ENCODE data around the gene MIB1.

Gene MIB1

DNA sequence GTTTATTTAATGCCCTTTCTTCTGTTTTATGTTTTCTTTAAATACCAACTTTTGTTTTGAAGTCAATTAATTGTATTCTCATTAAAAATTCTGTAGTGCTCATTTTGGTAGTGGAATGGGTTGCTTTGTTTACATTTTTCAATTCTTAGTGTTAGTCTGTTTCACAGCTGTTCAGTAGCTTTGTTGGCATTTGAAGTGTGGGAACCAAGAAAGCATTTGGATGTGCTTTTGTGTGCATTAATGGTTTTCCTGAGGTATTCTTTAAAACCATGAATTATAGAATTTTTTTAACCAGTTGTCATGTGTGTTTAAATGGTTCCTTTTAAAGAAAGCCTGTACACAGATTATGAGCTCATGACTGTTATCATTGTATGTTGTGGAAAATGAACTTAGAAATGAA, 19.7 kb downstream of the MIB1 start:
- no peak for DNase-seq (ENCODE audit: extremely low spot score)
- CTCF ChIA-PET = interaction anchor here (0.7 to 1.6 kb wide), 3 partner anchors 60 to 311 kb away, joined by 3 to 5 read pairs (median 3); partner anchors contain the start of gene ESCO1
- POLR2A ChIA-PET = interaction anchor here (0.8 to 1.9 kb wide), 4 partner anchors 20 to 160 kb away, joined by 3 to 5 read pairs (median 4); partner anchors contain the start of genes ABHD3, ESCO1 and MIB1
- TF ChIP-seq HDGF (IDR thresholded peaks at IDR 0.05; ENCODE audit: borderline replicate concordance) (no peak), NFRKB (IDR thresholded peaks at IDR 0.05) (no peak), CTBP1 (IDR thresholded peaks at IDR 0.05; ENCODE audit: borderline replicate concordance) (no peak), ELF4 (IDR thresholded peaks at IDR 0.05) (no peak), L3MBTL2 (conservative IDR thresholded peaks at IDR 0.05) (no peak), SUZ12 (IDR thresholded peaks at IDR 0.05) (no peak), ARNT (IDR thresholded peaks at IDR 0.05) (no peak), FOXK2 (IDR thresholded peaks at IDR 0.05) (no peak), LEF1 (IDR thresholded peaks at IDR 0.05; ENCODE audit: borderline replicate concordance) (no peak), FOXM1 (IDR thresholded peaks at IDR 0.05; ENCODE audit: borderline replicate concordance) (no peak), ZNF384 (IDR thresholded peaks at IDR 0.05) (no peak), TARDBP (IDR thresholded peaks at IDR 0.05) (no peak)
- TF ChIP-seq, protein P1, sequence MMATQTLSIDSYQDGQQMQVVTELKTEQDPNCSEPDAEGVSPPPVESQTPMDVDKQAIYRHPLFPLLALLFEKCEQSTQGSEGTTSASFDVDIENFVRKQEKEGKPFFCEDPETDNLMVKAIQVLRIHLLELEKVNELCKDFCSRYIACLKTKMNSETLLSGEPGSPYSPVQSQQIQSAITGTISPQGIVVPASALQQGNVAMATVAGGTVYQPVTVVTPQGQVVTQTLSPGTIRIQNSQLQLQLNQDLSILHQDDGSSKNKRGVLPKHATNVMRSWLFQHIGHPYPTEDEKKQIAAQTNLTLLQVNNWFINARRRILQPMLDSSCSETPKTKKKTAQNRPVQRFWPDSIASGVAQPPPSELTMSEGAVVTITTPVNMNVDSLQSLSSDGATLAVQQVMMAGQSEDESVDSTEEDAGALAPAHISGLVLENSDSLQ (IDR thresholded peaks at IDR 0.05) = no peak

DNA sequence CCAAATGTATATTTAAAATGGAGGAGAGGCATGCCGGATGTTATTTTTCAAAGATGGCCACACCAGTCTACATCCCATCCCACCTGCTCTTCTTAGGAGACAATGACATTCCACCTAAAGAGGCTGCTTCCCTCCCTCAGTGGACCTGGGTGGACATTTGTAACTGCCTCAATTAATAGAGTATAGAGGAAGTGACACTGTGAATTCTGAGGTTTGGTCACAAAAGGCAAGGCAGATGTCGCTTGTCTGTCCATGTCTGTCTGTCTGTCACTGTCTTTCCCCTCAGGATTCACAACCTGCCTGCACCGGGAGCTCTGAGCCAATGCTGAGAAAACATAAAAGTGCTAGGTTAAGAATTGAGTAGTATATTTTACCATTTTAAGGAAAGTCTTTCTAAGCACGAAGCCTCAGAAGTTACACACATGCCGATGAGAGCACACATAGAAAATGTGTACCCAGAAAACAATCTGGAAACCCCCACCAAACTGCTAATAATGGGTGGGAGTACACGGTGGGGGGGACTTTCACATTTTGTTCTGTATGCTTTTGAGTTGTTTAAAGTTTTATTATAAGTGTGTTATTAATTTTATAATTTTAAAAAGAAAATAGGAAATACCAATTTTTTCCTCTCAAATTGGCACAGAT, 21.0 kb downstream of the MIB1 start:
- ChIA-PET CTCF (no interaction called here), POLR2A (interaction anchor here (1.9 kb wide), 1 partner anchor 57 kb away, joined by 5 read pairs; the partner anchor contains the start of gene ABHD3)
- no peak for DNase-seq (ENCODE audit: extremely low spot score)
- no peak for TF ChIP-seq FOXA1 (IDR thresholded peaks at IDR 0.05)
- TF ChIP-seq BHLHE40 (IDR thresholded peaks at IDR 0.05; ENCODE audit: borderline replicate concordance) = no peak
- no peak for TF ChIP-seq ARNT (IDR thresholded peaks at IDR 0.05)
- TF ChIP-seq, protein P1 (IDR thresholded peaks at IDR 0.05) = no peak
- no peak for TF ChIP-seq LEF1 (IDR thresholded peaks at IDR 0.05; ENCODE audit: borderline replicate concordance)
- TF ChIP-seq SP1 (IDR thresholded peaks at IDR 0.05) = no peak
- no peak for TF ChIP-seq FOXK2 (IDR thresholded peaks at IDR 0.05)
- TF ChIP-seq TARDBP (IDR thresholded peaks at IDR 0.05) = no peak
- TF ChIP-seq CTBP1 (IDR thresholded peaks at IDR 0.05; ENCODE audit: borderline replicate concordance) = no peak
- no peak for TF ChIP-seq HDGF (IDR thresholded peaks at IDR 0.05; ENCODE audit: borderline replicate concordance)
- TF ChIP-seq L3MBTL2 (conservative IDR thresholded peaks at IDR 0.05) = no peak
- no peak for TF ChIP-seq ELF4 (IDR thresholded peaks at IDR 0.05)
- no peak for TF ChIP-seq FOXM1 (IDR thresholded peaks at IDR 0.05; ENCODE audit: borderline replicate concordance)
- TF ChIP-seq SUZ12 (IDR thresholded peaks at IDR 0.05) = no peak
- no peak for TF ChIP-seq ZNF384 (IDR thresholded peaks at IDR 0.05)
- no peak for TF ChIP-seq NFRKB (IDR thresholded peaks at IDR 0.05)

DNA sequence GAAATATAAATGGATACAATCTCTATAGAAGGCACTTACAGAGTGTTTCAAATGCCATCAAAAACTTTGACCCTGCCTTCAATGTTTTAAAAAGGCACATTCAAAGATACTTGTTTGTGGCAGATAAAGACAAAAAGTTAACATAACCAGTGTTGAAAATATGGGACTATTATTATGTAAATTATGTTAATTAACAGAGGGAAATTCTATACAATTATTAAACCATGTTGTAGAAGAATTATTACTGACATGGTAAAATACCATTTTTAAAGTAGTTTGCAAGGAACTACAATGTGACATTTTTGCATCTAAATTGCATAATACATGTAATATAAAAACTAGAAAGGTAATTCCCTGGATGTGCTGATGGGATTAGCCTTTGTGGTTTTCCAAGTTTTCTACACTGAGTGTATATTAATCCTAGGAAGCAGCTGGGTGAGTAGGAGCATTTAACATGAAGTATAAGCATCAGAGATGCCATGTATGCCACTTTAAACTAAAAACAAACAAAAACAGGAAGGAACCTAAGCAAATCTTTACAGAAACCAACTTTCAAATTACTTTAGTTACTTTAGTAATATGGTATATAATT, 21.7 kb downstream of the MIB1 start:
- ChIA-PET CTCF (no interaction called here), POLR2A (no interaction called here)
- no peak for DNase-seq (ENCODE audit: extremely low spot score)
- TF ChIP-seq FOXK2 (IDR thresholded peaks at IDR 0.05) (no peak), SP1 (IDR thresholded peaks at IDR 0.05) (no peak), ZNF384 (IDR thresholded peaks at IDR 0.05) (no peak), FOXM1 (IDR thresholded peaks at IDR 0.05; ENCODE audit: borderline replicate concordance) (no peak), BHLHE40 (IDR thresholded peaks at IDR 0.05; ENCODE audit: borderline replicate concordance) (no peak), FOXA1 (IDR thresholded peaks at IDR 0.05) (no peak), LEF1 (IDR thresholded peaks at IDR 0.05; ENCODE audit: borderline replicate concordance) (no peak), CTBP1 (IDR thresholded peaks at IDR 0.05; ENCODE audit: borderline replicate concordance) (no peak), ARNT (IDR thresholded peaks at IDR 0.05) (no peak), HDGF (IDR thresholded peaks at IDR 0.05; ENCODE audit: borderline replicate concordance) (no peak), NFRKB (IDR thresholded peaks at IDR 0.05) (no peak), L3MBTL2 (conservative IDR thresholded peaks at IDR 0.05) (no peak), SUZ12 (IDR thresholded peaks at IDR 0.05) (no peak), TARDBP (IDR thresholded peaks at IDR 0.05) (no peak), ELF4 (IDR thresholded peaks at IDR 0.05) (no peak)
- TF ChIP-seq, protein P1 (IDR thresholded peaks at IDR 0.05) = no peak

DNA sequence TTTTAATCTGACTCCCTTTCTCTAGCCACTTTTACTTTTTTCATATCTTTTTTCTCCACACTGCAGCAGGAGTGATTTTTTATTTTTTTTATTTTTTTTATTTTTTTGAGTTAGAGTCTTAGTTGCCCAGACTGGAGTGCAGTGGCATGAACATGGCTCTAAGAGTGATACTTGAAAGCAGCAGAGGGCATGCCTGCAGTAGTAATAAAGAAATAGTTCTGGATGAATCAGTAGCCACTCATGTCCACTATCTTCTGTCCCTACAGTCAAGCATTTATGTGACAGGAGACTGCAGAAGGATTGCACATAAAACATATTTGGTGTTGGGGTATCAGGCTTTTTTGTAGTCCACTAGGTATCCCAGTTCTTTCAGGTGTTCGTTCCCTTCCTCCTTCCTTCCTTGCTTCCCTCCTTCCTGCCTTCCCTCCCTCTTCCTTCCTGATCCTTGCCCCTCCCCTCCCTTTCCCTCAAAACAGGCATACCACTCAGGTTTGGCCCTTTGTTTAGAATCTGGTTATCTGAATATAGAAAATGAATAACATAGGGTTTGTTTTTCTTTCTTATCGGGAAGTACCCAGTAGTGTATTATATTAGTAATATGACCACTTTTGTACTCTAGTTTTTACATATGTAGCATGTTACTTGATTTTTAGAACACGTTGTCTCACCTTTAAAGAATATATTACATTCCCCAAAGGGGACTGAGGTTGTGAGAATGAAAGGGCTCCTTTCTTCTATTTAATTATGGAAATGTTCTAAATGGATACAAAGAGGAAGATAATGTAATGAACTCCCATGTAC, 23.5 kb downstream of the MIB1 start:
- DNase-seq (ENCODE audit: extremely low spot score) = no peak
- TF ChIP-seq ZNF384 (IDR thresholded peaks at IDR 0.05) (no peak), SUZ12 (IDR thresholded peaks at IDR 0.05) (no peak), LEF1 (IDR thresholded peaks at IDR 0.05; ENCODE audit: borderline replicate concordance) (no peak), BHLHE40 (IDR thresholded peaks at IDR 0.05; ENCODE audit: borderline replicate concordance) (no peak), FOXM1 (IDR thresholded peaks at IDR 0.05; ENCODE audit: borderline replicate concordance) (no peak), SP1 (IDR thresholded peaks at IDR 0.05) (no peak), ARNT (IDR thresholded peaks at IDR 0.05) (no peak), FOXA1 (IDR thresholded peaks at IDR 0.05) (no peak), FOXK2 (IDR thresholded peaks at IDR 0.05) (no peak), NFRKB (IDR thresholded peaks at IDR 0.05) (no peak), CTBP1 (IDR thresholded peaks at IDR 0.05; ENCODE audit: borderline replicate concordance) (no peak), TARDBP (IDR thresholded peaks at IDR 0.05) (no peak), HDGF (IDR thresholded peaks at IDR 0.05; ENCODE audit: borderline replicate concordance) (no peak), ELF4 (IDR thresholded peaks at IDR 0.05) (no peak), L3MBTL2 (conservative IDR thresholded peaks at IDR 0.05) (no peak)
- TF ChIP-seq, protein P1 (IDR thresholded peaks at IDR 0.05) = no peak
- ChIA-PET POLR2A (no interaction called here), CTCF (no interaction called here)
